Measurements from ENCODE around the gene OR56B1.

DNA sequence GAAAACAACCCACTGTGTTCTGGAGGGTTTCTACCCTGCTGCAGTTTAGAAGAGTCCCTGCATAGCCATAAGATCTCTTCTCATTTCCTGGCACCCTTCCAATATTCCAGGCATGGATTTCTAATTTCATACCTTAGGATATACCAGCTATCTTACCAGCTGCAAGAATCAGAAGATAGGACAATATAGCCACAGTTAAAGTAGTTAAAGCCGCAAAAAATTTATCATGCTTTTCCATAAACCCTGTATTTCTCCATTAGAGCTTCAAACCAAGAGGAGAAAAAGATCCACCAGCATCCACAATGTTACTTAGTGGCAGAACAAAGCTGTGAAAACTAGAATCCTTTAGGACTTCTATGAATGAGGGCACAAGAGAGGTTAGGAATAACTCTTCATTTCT is 8.6 kb upstream of the OR56B1 start:
- TF ChIP-seq, protein P1, sequence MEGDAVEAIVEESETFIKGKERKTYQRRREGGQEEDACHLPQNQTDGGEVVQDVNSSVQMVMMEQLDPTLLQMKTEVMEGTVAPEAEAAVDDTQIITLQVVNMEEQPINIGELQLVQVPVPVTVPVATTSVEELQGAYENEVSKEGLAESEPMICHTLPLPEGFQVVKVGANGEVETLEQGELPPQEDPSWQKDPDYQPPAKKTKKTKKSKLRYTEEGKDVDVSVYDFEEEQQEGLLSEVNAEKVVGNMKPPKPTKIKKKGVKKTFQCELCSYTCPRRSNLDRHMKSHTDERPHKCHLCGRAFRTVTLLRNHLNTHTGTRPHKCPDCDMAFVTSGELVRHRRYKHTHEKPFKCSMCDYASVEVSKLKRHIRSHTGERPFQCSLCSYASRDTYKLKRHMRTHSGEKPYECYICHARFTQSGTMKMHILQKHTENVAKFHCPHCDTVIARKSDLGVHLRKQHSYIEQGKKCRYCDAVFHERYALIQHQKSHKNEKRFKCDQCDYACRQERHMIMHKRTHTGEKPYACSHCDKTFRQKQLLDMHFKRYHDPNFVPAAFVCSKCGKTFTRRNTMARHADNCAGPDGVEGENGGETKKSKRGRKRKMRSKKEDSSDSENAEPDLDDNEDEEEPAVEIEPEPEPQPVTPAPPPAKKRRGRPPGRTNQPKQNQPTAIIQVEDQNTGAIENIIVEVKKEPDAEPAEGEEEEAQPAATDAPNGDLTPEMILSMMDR (IDR thresholded peaks at IDR 0.05) = no peak
- TF ChIP-seq POLR2A (IDR thresholded peaks at IDR 0.05) = no peak
